HUES6 (cell line): ENCODE measurements around the gene CBLC.

Experiments used
- H3K27ac ChIP-seq: 2 replicates; pipeline ENCODE4 v1.7.0; 2013; ENCODE audit warnings: low read depth, mild to moderate bottlenecking, low read length, inconsistent platforms
- H3K27me3 ChIP-seq: 2 replicates; pipeline ENCODE4 v1.6.1; 2013; ENCODE audit warnings: low read length; ENCODE audit not compliant: control insufficient read depth, insufficient read depth
- H3K36me3 ChIP-seq: 2 replicates; pipeline ENCODE4 v1.6.1; 2013; ENCODE audit warnings: low read length; ENCODE audit not compliant: control insufficient read depth, insufficient read depth
- H3K4me1 ChIP-seq: 2 replicates; pipeline ENCODE4 v1.6.1; 2013; ENCODE audit warnings: low read length; ENCODE audit not compliant: control insufficient read depth, insufficient read depth
- H3K4me3 ChIP-seq: 2 replicates; pipeline ENCODE4 v1.5.1; 2013; ENCODE audit warnings: low read depth, low read length
- H3K9ac ChIP-seq: one replicate; pipeline ENCODE4 v1.6.1; 2013; ENCODE audit warnings: mild to moderate bottlenecking, low read length
- H3K9me3 ChIP-seq: 2 replicates; pipeline ENCODE4 v1.6.1; 2013; ENCODE audit warnings: low read depth, low read length; ENCODE audit not compliant: control insufficient read depth, insufficient read depth

CBLC gene

GRCh38 chr19:44848812-44849447, 71.2 kb downstream of the CBLC start:
- peaks cover 3% of the 10 kb centered on the region for H3K27me3 ChIP-seq
- peaks cover 24% of the 10 kb centered on the region for H3K4me1 ChIP-seq
- peaks cover 9% of the 10 kb centered on the region for H3K36me3 ChIP-seq
- H3K4me3 ChIP-seq, result peak overlapping the region; percentile 80
- H3K9ac ChIP-seq, result peak overlapping the region; percentile 97
- no peaks in the 10 kb centered on the region for H3K9me3 ChIP-seq
- H3K27ac ChIP-seq, result peak overlapping the region; percentile 99; the same call in 1 of the 2 replicates
